Cardiac fibroblast (primary cell): ENCODE measurements around the gene SLC25A25.

Experiments
- DNase-seq, 2 donors: peaks; one replicate each; pipeline versions ENCODE4 v3.0.0 to v3.0.0-alpha.2; 2010; ENCODE audit warnings: low read depth in 2 of 2
- H3K4me3 ChIP-seq, 2 donors: replicated peaks in 1 of 2; 1 replicate in 1 of 2; 2 replicates in 1 of 2; pipeline ENCODE4 v1.5.1; 2011; ENCODE audit warnings: low read depth in 2 of 2, low read length in 2 of 2, mild to moderate bottlenecking in 2 of 2, moderate library complexity in 1 of 2
- CTCF ChIP-seq: IDR thresholded peaks from one replicate; pipeline ENCODE4 v1.5.1; 2011; ENCODE audit warnings: low read depth, mild to moderate bottlenecking, low read length, inconsistent platforms

Gene SLC25A25

GRCh38 chr9:128084746-128085145, 16.7 kb downstream of the SLC25A25 start:
- H3K4me3 ChIP-seq: no peak overlapping the region
- no peak for DNase-seq
- TF ChIP-seq CTCF: no peak

- TF ChIP-seq CTCF: no peak
Observed at GRCh38 chr9:128085943-128086342, 17.9 kb downstream of the SLC25A25 start.

GRCh38 chr9:128087262-128087661, 19.2 kb downstream of the SLC25A25 start:
- DNase-seq: no peak
- no peak overlapping the region for H3K4me3 ChIP-seq
- no peak for TF ChIP-seq CTCF

More at GRCh38 chr9:128085943-128086342, 17.9 kb downstream of the SLC25A25 start:
- no peak for DNase-seq
- no peak overlapping the region for H3K4me3 ChIP-seq

- DNase-seq: no peak
- H3K4me3 ChIP-seq: no peak overlapping the region
- no peak for TF ChIP-seq CTCF
Observed at GRCh38 chr9:128088253-128088945, 20.4 kb downstream of the SLC25A25 start.

- no peak for TF ChIP-seq CTCF
- no peak for DNase-seq
- no peak overlapping the region for H3K4me3 ChIP-seq
Observed at GRCh38 chr9:128089299-128089698, 21.3 kb downstream of the SLC25A25 start.

GRCh38 chr9:128091144-128091543, 23.1 kb downstream of the SLC25A25 start:
- peak; percentile 79 to 94 for DNase-seq
- H3K4me3 ChIP-seq: peak overlapping the region; percentile 30 to 41
- TF ChIP-seq CTCF: no peak

- DNase-seq: no peak
- no peak for TF ChIP-seq CTCF
- peak overlapping the region; percentile 30 to 41 for H3K4me3 ChIP-seq
Observed at GRCh38 chr9:128091571-128091970, 23.5 kb downstream of the SLC25A25 start.
